Keratinocyte (primary cell): ENCODE data around the gene CNGA3. TPM values are rescaled to one million over a fixed set of nuclear protein-coding genes. Genes with fewer than 3 reads are reported as not detected.

Source experiments
- DNase-seq: peaks from one replicate; pipeline ENCODE4 v3.0.0-alpha.2; 2011; ENCODE audit warnings: low read depth, missing footprints, low spot score
- FAIRE-seq: peaks from 2 replicates; lab custom pipeline; 2011; peaks lifted over from hg19 to GRCh38; lab: Jason Lieb, UNC
- H2AFZ ChIP-seq: 2 replicates; pipeline ENCODE4 v1.6.0; 2012; ENCODE audit warnings: low read length, control low read depth, inconsistent platforms; ENCODE audit not compliant: control insufficient read depth
- H3K27ac ChIP-seq: 2 replicates; pipeline ENCODE4 v1.5.1; 2011; ENCODE audit warnings: low read length; ENCODE audit not compliant: control insufficient read depth, insufficient read depth
- H3K27me3 ChIP-seq: 3 replicates; pipeline ENCODE4 v1.6.0; 2011; ENCODE audit warnings: low read length; ENCODE audit not compliant: control insufficient read depth, insufficient read depth; ENCODE audit errors: extremely low read depth
- H3K36me3 ChIP-seq, 2 experiments: 2 replicates in 1 of 2; 3 replicates in 1 of 2; pipeline ENCODE4 v1.5.1; 2011; ENCODE audit warnings: low read length in 2 of 2, mild to moderate bottlenecking in 1 of 2; ENCODE audit not compliant: control insufficient read depth in 2 of 2, insufficient read depth in 2 of 2; ENCODE audit errors: extremely low read depth in 1 of 2
- H3K4me1 ChIP-seq: 3 replicates; pipeline ENCODE4 v1.5.1; 2011; ENCODE audit warnings: low read length; ENCODE audit not compliant: control insufficient read depth, insufficient read depth; ENCODE audit errors: extremely low read depth
- H3K4me2 ChIP-seq: 3 replicates; pipeline ENCODE4 v1.6.0; 2011; ENCODE audit warnings: low read depth, low read length; ENCODE audit not compliant: control insufficient read depth, insufficient read depth; ENCODE audit errors: extremely low read depth
- H3K4me3 ChIP-seq, 3 experiments: fragments of 200-600 bp in 1 of 3; sonication (generic) in 1 of 3; 2 replicates in 2 of 3; 3 replicates in 1 of 3; pipeline ENCODE4 v1.5.1; 2011 to 2016; ENCODE audit warnings: low read length in 3 of 3, mild to moderate bottlenecking in 3 of 3, control low read depth in 2 of 3, inconsistent platforms in 1 of 3, low read depth in 1 of 3, mixed read lengths in 1 of 3, mixed run types in 1 of 3, moderate library complexity in 1 of 3; ENCODE audit not compliant: control insufficient read depth in 2 of 3, insufficient read depth in 2 of 3; ENCODE audit errors: extremely low read depth in 1 of 3
- H3K79me2 ChIP-seq: 2 replicates; pipeline ENCODE4 v1.6.0; 2012; ENCODE audit warnings: low read length; ENCODE audit not compliant: control insufficient read depth, insufficient read depth
- H3K9ac ChIP-seq: 3 replicates; pipeline ENCODE4 v1.6.0; 2011; ENCODE audit warnings: low read length; ENCODE audit not compliant: control insufficient read depth, insufficient read depth; ENCODE audit errors: extremely low read depth
- H3K9me1 ChIP-seq: 3 replicates; pipeline ENCODE4 v1.6.0; 2011; ENCODE audit warnings: low read length; ENCODE audit not compliant: control insufficient read depth, insufficient read depth; ENCODE audit errors: extremely low read depth
- H3K9me3 ChIP-seq: 2 replicates; pipeline ENCODE4 v1.5.1; 2012; ENCODE audit warnings: low read depth, low read length; ENCODE audit not compliant: control insufficient read depth
- H4K20me1 ChIP-seq: 3 replicates; pipeline ENCODE4 v1.6.0; 2011; ENCODE audit warnings: low read length; ENCODE audit not compliant: control insufficient read depth, insufficient read depth; ENCODE audit errors: extremely low read depth
- EZH2 ChIP-seq: IDR thresholded peaks from one replicate; pipeline ENCODE4 v1.6.1; 2012; ENCODE audit warnings: inconsistent platforms, mild to moderate bottlenecking, low read length, moderate library complexity
- dilution Hi-C: fragments of 300-500 bp; cut with MboI; formaldehyde crosslinking; loops from one replicate; pipeline ENCODE4 v1.7.0; 2020; ENCODE audit warnings: low sequenced_read_pairs; ENCODE audit not compliant: extremely low pct_ligation_motif_present
- polyA plus RNA-seq, 5 experiments: library from polyadenylated mRNA; depleted of rRNA in 3 of 5; stranded (reverse) in 3 of 5; stranded (forward) in 1 of 5; unstranded in 1 of 5; fragments of >200 nt; gene quantifications; 1 replicate in 1 of 5; 2 replicates in 3 of 5; 3 replicates in 1 of 5; pipeline versions ENCODE4 v1.2.1 to v1.2.3, GENCODE V29; 2011 to 2012; ENCODE audit warnings: missing spikeins in 2 of 5, low read depth in 1 of 5, low replicate concordance in 1 of 5
- TF ChIP-seq, protein P1 (sequence below), 3 experiments: IDR thresholded peaks in 1 of 3; conservative IDR thresholded peaks in 1 of 3; optimal IDR thresholded peaks in 1 of 3; 2 replicates in 2 of 3; 3 replicates in 1 of 3; pipeline versions ENCODE3 to v1.5.1; 2011; ENCODE audit warnings: low read length in 3 of 3, mild to moderate bottlenecking in 3 of 3, moderate library complexity in 2 of 3, control low read depth in 1 of 3, inconsistent platforms in 1 of 3; ENCODE audit not compliant: insufficient read depth in 2 of 3; ENCODE audit errors: extremely low read depth in 1 of 3

The CNGA3 gene
- polyA plus RNA-seq, 1 donor (not counting 4 experiments of a cell fraction or from before 2014, with no cell fraction given): 0.01 TPM

DNA sequence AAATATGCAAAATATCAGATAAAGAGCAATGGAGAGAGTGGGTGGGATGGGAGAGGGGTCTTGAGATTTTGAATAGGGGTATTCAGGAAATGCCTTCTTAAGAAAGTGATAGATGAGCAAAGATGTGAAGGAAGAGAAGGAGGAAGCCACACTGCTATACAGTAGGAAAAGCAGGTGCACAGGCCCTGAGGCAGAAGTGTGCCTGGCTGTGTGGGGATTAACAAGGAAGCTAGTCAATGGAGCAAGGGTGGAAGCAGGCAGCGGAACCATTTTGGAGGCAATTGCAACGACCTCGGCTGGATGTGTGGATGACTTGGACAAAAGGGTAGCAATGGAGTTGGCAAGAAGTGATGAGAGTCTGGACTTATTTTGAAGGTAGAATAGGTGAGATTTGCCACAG, 11.0 kb upstream of the CNGA3 start:
- Histone ChIP-seq H3K9me3 (no peaks in the 10 kb centered on the region), H3K27ac (no peak overlapping the region), H2AFZ (no peak overlapping the region), H3K4me3 (no peak overlapping the region), H3K36me3 (no peaks in the 10 kb centered on the region), H3K4me2 (no peak overlapping the region), H4K20me1 (no peaks in the 10 kb centered on the region), H3K9ac (no peak overlapping the region), H3K9me1 (peaks cover 3% of the 10 kb centered on the region), H3K4me1 (peaks cover 15% of the 10 kb centered on the region), H3K27me3 (no peaks in the 10 kb centered on the region), H3K79me2 (no peaks in the 10 kb centered on the region)
- no peak for DNase-seq
- TF ChIP-seq EZH2: no peak
- TF ChIP-seq, protein P1, sequence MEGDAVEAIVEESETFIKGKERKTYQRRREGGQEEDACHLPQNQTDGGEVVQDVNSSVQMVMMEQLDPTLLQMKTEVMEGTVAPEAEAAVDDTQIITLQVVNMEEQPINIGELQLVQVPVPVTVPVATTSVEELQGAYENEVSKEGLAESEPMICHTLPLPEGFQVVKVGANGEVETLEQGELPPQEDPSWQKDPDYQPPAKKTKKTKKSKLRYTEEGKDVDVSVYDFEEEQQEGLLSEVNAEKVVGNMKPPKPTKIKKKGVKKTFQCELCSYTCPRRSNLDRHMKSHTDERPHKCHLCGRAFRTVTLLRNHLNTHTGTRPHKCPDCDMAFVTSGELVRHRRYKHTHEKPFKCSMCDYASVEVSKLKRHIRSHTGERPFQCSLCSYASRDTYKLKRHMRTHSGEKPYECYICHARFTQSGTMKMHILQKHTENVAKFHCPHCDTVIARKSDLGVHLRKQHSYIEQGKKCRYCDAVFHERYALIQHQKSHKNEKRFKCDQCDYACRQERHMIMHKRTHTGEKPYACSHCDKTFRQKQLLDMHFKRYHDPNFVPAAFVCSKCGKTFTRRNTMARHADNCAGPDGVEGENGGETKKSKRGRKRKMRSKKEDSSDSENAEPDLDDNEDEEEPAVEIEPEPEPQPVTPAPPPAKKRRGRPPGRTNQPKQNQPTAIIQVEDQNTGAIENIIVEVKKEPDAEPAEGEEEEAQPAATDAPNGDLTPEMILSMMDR (optimal IDR thresholded peaks at IDR 0.05 in 1 of 3, IDR thresholded peaks at IDR 0.05 in 1 of 3, conservative IDR thresholded peaks at IDR 0.05 in 1 of 3; ENCODE audit: extremely low read depth in 1 of 3, insufficient read depth in 2 of 3, low read length in 3 of 3): no peak
- dilution Hi-C loops: no loop called here
- FAIRE-seq: no peak

DNA sequence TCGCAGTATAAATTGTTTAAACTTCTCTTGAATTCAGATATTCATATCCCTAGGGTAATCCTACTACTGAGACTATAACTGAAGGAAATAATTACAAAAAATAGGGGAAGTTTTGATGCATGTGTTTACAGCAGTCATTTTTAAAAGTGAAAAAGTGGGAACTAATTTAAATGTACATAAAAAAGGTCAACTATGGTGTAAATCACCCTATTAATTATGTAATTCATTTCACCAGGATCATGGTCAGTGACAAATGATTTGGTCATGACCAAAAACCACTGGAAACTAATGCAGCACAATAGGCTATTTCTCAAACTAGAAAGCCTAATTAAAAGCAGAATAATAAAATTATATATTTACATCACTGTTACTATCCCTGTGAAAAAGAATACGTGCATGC, 5.0 kb upstream of the CNGA3 start:
- Histone ChIP-seq H3K4me1 (no peaks in the 10 kb centered on the region), H3K4me2 (no peak overlapping the region), H2AFZ (no peak overlapping the region), H3K27me3 (peaks cover 25% of the 10 kb centered on the region), H3K9me3 (no peaks in the 10 kb centered on the region), H3K36me3 (no peaks in the 10 kb centered on the region), H3K9me1 (no peaks in the 10 kb centered on the region), H3K79me2 (no peaks in the 10 kb centered on the region), H3K9ac (no peak overlapping the region), H4K20me1 (peaks cover 3% of the 10 kb centered on the region), H3K4me3 (no peak overlapping the region), H3K27ac (no peak overlapping the region)
- DNase-seq: no peak
- dilution Hi-C loops: no loop called here
- no peak for TF ChIP-seq EZH2
- TF ChIP-seq, protein P1 (optimal IDR thresholded peaks at IDR 0.05 in 1 of 3, IDR thresholded peaks at IDR 0.05 in 1 of 3, conservative IDR thresholded peaks at IDR 0.05 in 1 of 3; ENCODE audit: extremely low read depth in 1 of 3, insufficient read depth in 2 of 3, low read length in 3 of 3): no peak
- no peak for FAIRE-seq
